GM23338 (cell line): ENCODE results near the gene ACSF3. TPM values are rescaled to one million over a fixed set of nuclear protein-coding genes. Genes with fewer than 3 reads are reported as not detected.

Experiments
- ATAC-seq: fragments of 200-7000 bp; cut with Tn5 transposase; 3 replicates; pipeline ENCODE4 v1.9.1; 2020
- DNase-seq: peaks from one replicate; pipeline ENCODE4 v3.0.0-alpha.2; 2015; ENCODE audit warnings: low spot score
- H2AFZ ChIP-seq: fragments of 200-600 bp; sonication (generic); 2 replicates; pipeline ENCODE4 v1.8.0; 2016; ENCODE audit warnings: antibody characterized with exemption, mild to moderate bottlenecking, moderate library complexity
- H3F3A ChIP-seq: fragments of 200-600 bp; sonication (generic); replicated peaks from 2 replicates; pipeline ENCODE4 v1.8.0; 2017; ENCODE audit warnings: antibody characterized with exemption, mixed run types, low read depth
- H3K27ac ChIP-seq: fragments of 200-600 bp; sonication (generic); 2 replicates; pipeline ENCODE4 v1.6.1; 2016; ENCODE audit warnings: low read depth
- H3K27me3 ChIP-seq: fragments of 200-600 bp; sonication (generic); 2 replicates; pipeline ENCODE4 v1.8.0; 2016; ENCODE audit warnings: mild to moderate bottlenecking, mixed run types, moderate library complexity; ENCODE audit not compliant: insufficient read depth
- H3K36me3 ChIP-seq: fragments of 200-600 bp; sonication (generic); 2 replicates; pipeline ENCODE4 v1.8.0; 2016; ENCODE audit warnings: mild to moderate bottlenecking; ENCODE audit not compliant: insufficient read depth
- H3K4me1 ChIP-seq: fragments of 200-600 bp; sonication (generic); 2 replicates; pipeline ENCODE4 v1.8.0; 2016; ENCODE audit warnings: mild to moderate bottlenecking, moderate library complexity; ENCODE audit not compliant: insufficient read depth
- H3K4me2 ChIP-seq: fragments of 200-600 bp; sonication (generic); 2 replicates; pipeline ENCODE4 v1.7.1; 2017; ENCODE audit warnings: mixed run types
- H3K4me3 ChIP-seq: fragments of 200-600 bp; sonication (generic); 2 replicates; pipeline ENCODE4 v1.6.1; 2016; ENCODE audit warnings: mixed run types
- H3K79me2 ChIP-seq: fragments of 200-600 bp; sonication (generic); replicated peaks from 2 replicates; pipeline ENCODE4 v1.8.0; 2017; ENCODE audit warnings: mild to moderate bottlenecking; ENCODE audit not compliant: insufficient read depth
- H3K9me2 ChIP-seq: fragments of 200-600 bp; sonication (generic); 2 replicates; pipeline ENCODE4 v1.8.0; 2017; ENCODE audit not compliant: insufficient read depth
- H4K20me1 ChIP-seq: fragments of 200-600 bp; sonication (generic); replicated peaks from 2 replicates; pipeline ENCODE4 v1.8.0; 2017; ENCODE audit warnings: mild to moderate bottlenecking; ENCODE audit not compliant: insufficient read depth
- H3K27ac Mint-ChIP-seq: 2 replicates; pipeline ENCODE4 v1.8.0; 2020; ENCODE audit warnings: inconsistent platforms, mild to moderate bottlenecking, moderate library complexity, mixed read lengths
- H3K27me3 Mint-ChIP-seq: 3 replicates; pipeline ENCODE4 v1.8.0; 2022; ENCODE audit warnings: low read depth, mild to moderate bottlenecking, moderate library complexity, mixed read lengths, inconsistent platforms; ENCODE audit not compliant: insufficient read depth, poor library complexity
- H3K36me3 Mint-ChIP-seq: 3 replicates; pipeline ENCODE4 v1.8.0; 2021; ENCODE audit warnings: low read depth, mild to moderate bottlenecking, inconsistent platforms, moderate library complexity, mixed read lengths
- H3K4me1 Mint-ChIP-seq: 3 replicates; pipeline ENCODE4 v1.8.0; 2020; ENCODE audit warnings: mild to moderate bottlenecking, inconsistent platforms, mixed read lengths
- H3K4me3 Mint-ChIP-seq: 3 replicates; pipeline ENCODE4 v1.8.0; 2021; ENCODE audit warnings: moderate library complexity, mild to moderate bottlenecking, inconsistent platforms, mixed read lengths
- H3K9me3 Mint-ChIP-seq: 3 replicates; pipeline ENCODE4 v1.8.0; 2020; ENCODE audit warnings: moderate library complexity, mild to moderate bottlenecking, inconsistent platforms, mixed read lengths
- CREB1 ChIP-seq: fragments of 250-450 bp; sonication (Bioruptor Pico); IDR thresholded peaks from 2 replicates; pipeline ENCODE4 v1.5.0; 2020; ENCODE audit warnings: low read depth, mild to moderate bottlenecking, moderate library complexity
- CTCF ChIP-seq, 2 experiments: fragments of 200-600 bp in 1 of 2; sonication (generic) in 1 of 2; conservative IDR thresholded peaks; 2 replicates each; pipeline versions ENCODE4 v1.5.1 to v1.6.1; 2016 to 2017; ENCODE audit warnings: antibody characterized with exemption in 2 of 2, low read depth in 2 of 2, mild to moderate bottlenecking in 2 of 2, moderate library complexity in 1 of 2
- ETS1 ChIP-seq: IDR thresholded peaks from 2 replicates; pipeline ENCODE4 v1.6.1; 2016; ENCODE audit warnings: antibody characterized with exemption
- EZH2 ChIP-seq: fragments of 200-600 bp; sonication (generic); IDR thresholded peaks from one replicate; pipeline ENCODE4 v1.8.0; 2017; ENCODE audit warnings: antibody characterized with exemption, mild to moderate bottlenecking, low read depth; ENCODE audit not compliant: unreplicated experiment
- EZH2phosphoT487 ChIP-seq: fragments of 200-600 bp; sonication (generic); IDR thresholded peaks from one replicate; pipeline ENCODE4 v1.8.1; 2018; ENCODE audit warnings: antibody characterized with exemption; ENCODE audit not compliant: unreplicated experiment
- JUNB ChIP-seq: IDR thresholded peaks from one replicate; pipeline ENCODE4 v1.6.1; 2016; ENCODE audit warnings: antibody characterized with exemption; ENCODE audit not compliant: unreplicated experiment
- NANOG ChIP-seq: IDR thresholded peaks from 2 replicates; pipeline ENCODE4 v1.6.1; 2016; ENCODE audit warnings: antibody characterized with exemption, borderline replicate concordance
- POLR2AphosphoS5 ChIP-seq: IDR thresholded peaks from 2 replicates; pipeline ENCODE4 v1.6.1; 2016; ENCODE audit warnings: antibody characterized with exemption, low read depth
- STAT1 ChIP-seq: IDR thresholded peaks from one replicate; pipeline ENCODE4 v1.6.1; 2016; ENCODE audit warnings: antibody characterized with exemption; ENCODE audit not compliant: unreplicated experiment
- ZNF114 ChIP-seq: fragments of 250-450 bp; sonication (Bioruptor Pico); IDR thresholded peaks from 2 replicates; pipeline ENCODE4 v1.5.0; 2020; ENCODE audit warnings: mild to moderate bottlenecking, moderate library complexity
- ZNF331 ChIP-seq: fragments of 250-450 bp; sonication (Bioruptor Pico); IDR thresholded peaks from 2 replicates; pipeline ENCODE4 v1.5.0; 2020; ENCODE audit warnings: low read depth, mild to moderate bottlenecking, moderate library complexity
- polyA plus RNA-seq: library from polyadenylated mRNA; unstranded; fragments of >200 nt; fragmentation: Nextera tagmentation; extraction: Ambion mirVana; gene quantifications from 2 replicates; pipeline ENCODE4 v1.2.1, GENCODE V29; 2016
- total RNA-seq: library from RNA; depleted of rRNA; stranded (reverse); fragments of >200 nt; shearing (Covaris generic); gene quantifications from 2 replicates; pipeline ENCODE4 v1.2.3, GENCODE V29; 2014
- TF ChIP-seq, protein P1 (sequence below): fragments of 250-450 bp; sonication (Bioruptor Pico); IDR thresholded peaks from 2 replicates; pipeline ENCODE4 v1.5.0; 2020; ENCODE audit warnings: mild to moderate bottlenecking, moderate library complexity
- TF ChIP-seq, protein P2 (sequence below): IDR thresholded peaks from one replicate; pipeline ENCODE4 v1.6.1; 2018; ENCODE audit warnings: antibody characterized with exemption; ENCODE audit not compliant: unreplicated experiment

Gene ACSF3
- total and polyA plus RNA-seq, 2 experiments from 2014 or later = 12.8 to 23.1 TPM

DNA sequence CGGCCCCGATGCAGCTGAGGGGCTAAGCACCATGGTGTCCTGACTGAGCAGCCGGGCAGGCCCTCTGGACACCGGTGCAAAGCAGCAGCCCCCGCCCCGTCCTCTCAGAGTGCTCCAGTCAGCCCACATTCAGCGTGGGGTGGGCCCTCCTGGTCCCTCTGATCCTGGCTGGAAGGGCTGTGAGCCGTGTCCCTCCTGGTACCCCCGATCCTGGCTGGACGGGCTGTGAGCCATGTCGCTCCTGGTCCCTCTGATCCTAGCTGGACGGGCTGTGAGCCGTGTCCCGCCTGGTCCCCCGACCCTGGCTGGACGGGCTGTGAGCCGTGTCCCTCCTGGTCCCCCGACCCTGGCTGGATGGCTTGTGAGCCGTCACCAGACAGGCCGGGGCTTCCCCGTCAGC is 26.9 kb upstream of the ACSF3 start:
- Histone ChIP-seq H3K36me3 (no peaks in the 10 kb centered on the region), H3K79me2 (no peaks in the 10 kb centered on the region), H3F3A (no peaks in the 10 kb centered on the region), H3K4me2 (no peak overlapping the region), H3K4me3 (no peak overlapping the region), H3K27me3 (no peaks in the 10 kb centered on the region), H4K20me1 (no peaks in the 10 kb centered on the region), H3K4me1 (no peaks in the 10 kb centered on the region), H3K27ac (no peak overlapping the region), H2AFZ (no peak overlapping the region), H3K9me2 (0 out of 2 replicates have a peak, but pooled peaks cover 4% of the 10 kb centered on the region)
- no peak for ATAC-seq
- no peaks in the 10 kb centered on the region for H3K4me1 Mint-ChIP-seq
- H3K4me3 Mint-ChIP-seq = no peak overlapping the region
- no peaks in the 10 kb centered on the region for H3K36me3 Mint-ChIP-seq
- TF ChIP-seq, protein P1, sequence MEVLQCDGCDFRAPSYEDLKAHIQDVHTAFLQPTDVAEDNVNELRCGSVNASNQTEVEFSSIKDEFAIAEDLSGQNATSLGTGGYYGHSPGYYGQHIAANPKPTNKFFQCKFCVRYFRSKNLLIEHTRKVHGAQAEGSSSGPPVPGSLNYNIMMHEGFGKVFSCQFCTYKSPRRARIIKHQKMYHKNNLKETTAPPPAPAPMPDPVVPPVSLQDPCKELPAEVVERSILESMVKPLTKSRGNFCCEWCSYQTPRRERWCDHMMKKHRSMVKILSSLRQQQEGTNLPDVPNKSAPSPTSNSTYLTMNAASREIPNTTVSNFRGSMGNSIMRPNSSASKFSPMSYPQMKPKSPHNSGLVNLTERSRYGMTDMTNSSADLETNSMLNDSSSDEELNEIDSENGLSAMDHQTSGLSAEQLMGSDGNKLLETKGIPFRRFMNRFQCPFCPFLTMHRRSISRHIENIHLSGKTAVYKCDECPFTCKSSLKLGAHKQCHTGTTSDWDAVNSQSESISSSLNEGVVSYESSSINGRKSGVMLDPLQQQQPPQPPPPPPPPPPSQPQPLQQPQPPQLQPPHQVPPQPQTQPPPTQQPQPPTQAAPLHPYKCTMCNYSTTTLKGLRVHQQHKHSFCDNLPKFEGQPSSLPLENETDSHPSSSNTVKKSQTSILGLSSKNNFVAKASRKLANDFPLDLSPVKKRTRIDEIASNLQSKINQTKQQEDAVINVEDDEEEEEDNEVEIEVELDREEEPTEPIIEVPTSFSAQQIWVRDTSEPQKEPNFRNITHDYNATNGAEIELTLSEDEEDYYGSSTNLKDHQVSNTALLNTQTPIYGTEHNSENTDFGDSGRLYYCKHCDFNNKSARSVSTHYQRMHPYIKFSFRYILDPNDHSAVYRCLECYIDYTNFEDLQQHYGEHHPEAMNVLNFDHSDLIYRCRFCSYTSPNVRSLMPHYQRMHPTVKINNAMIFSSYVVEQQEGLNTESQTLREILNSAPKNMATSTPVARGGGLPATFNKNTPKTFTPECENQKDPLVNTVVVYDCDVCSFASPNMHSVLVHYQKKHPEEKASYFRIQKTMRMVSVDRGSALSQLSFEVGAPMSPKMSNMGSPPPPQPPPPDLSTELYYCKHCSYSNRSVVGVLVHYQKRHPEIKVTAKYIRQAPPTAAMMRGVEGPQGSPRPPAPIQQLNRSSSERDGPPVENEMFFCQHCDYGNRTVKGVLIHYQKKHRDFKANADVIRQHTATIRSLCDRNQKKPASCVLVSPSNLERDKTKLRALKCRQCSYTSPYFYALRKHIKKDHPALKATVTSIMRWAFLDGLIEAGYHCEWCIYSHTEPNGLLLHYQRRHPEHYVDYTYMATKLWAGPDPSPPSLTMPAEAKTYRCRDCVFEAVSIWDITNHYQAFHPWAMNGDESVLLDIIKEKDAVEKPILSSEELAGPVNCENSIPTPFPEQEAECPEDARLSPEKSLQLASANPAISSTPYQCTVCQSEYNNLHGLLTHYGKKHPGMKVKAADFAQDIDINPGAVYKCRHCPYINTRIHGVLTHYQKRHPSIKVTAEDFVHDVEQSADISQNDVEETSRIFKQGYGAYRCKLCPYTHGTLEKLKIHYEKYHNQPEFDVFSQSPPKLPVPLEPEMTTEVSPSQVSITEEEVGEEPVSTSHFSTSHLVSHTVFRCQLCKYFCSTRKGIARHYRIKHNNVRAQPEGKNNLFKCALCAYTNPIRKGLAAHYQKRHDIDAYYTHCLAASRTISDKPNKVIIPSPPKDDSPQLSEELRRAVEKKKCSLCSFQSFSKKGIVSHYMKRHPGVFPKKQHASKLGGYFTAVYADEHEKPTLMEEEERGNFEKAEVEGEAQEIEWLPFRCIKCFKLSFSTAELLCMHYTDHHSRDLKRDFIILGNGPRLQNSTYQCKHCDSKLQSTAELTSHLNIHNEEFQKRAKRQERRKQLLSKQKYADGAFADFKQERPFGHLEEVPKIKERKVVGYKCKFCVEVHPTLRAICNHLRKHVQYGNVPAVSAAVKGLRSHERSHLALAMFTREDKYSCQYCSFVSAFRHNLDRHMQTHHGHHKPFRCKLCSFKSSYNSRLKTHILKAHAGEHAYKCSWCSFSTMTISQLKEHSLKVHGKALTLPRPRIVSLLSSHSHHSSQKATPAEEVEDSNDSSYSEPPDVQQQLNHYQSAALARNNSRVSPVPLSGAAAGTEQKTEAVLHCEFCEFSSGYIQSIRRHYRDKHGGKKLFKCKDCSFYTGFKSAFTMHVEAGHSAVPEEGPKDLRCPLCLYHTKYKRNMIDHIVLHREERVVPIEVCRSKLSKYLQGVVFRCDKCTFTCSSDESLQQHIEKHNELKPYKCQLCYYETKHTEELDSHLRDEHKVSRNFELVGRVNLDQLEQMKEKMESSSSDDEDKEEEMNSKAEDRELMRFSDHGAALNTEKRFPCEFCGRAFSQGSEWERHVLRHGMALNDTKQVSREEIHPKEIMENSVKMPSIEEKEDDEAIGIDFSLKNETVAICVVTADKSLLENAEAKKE = no peak
- TF ChIP-seq CREB1 (CRISPR knock-in tag) = no peak
- TF ChIP-seq ETS1 = no peak
- no peak for TF ChIP-seq EZH2
- TF ChIP-seq STAT1 = no peak
- TF ChIP-seq ZNF331 = no peak
- TF ChIP-seq, protein P2, sequence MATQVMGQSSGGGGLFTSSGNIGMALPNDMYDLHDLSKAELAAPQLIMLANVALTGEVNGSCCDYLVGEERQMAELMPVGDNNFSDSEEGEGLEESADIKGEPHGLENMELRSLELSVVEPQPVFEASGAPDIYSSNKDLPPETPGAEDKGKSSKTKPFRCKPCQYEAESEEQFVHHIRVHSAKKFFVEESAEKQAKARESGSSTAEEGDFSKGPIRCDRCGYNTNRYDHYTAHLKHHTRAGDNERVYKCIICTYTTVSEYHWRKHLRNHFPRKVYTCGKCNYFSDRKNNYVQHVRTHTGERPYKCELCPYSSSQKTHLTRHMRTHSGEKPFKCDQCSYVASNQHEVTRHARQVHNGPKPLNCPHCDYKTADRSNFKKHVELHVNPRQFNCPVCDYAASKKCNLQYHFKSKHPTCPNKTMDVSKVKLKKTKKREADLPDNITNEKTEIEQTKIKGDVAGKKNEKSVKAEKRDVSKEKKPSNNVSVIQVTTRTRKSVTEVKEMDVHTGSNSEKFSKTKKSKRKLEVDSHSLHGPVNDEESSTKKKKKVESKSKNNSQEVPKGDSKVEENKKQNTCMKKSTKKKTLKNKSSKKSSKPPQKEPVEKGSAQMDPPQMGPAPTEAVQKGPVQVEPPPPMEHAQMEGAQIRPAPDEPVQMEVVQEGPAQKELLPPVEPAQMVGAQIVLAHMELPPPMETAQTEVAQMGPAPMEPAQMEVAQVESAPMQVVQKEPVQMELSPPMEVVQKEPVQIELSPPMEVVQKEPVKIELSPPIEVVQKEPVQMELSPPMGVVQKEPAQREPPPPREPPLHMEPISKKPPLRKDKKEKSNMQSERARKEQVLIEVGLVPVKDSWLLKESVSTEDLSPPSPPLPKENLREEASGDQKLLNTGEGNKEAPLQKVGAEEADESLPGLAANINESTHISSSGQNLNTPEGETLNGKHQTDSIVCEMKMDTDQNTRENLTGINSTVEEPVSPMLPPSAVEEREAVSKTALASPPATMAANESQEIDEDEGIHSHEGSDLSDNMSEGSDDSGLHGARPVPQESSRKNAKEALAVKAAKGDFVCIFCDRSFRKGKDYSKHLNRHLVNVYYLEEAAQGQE = no peak
- no peak for TF ChIP-seq POLR2AphosphoS5
- TF ChIP-seq JUNB = no peak
- no peak for TF ChIP-seq ZNF114
- no peak for TF ChIP-seq CTCF (conservative IDR thresholded peaks at IDR 0.05; ENCODE audit: low read depth in 2 of 2)
- no peak for TF ChIP-seq EZH2phosphoT487
- TF ChIP-seq NANOG = no peak
- peaks cover 2% of the 10 kb centered on the region; the same call in 1 of the 3 replicates for H3K9me3 Mint-ChIP-seq
- H3K27ac Mint-ChIP-seq = no peak overlapping the region
- H3K27me3 Mint-ChIP-seq = peaks cover 4% of the 10 kb centered on the region
- no peak for DNase-seq
